TTC549 (cell line): ENCODE measurements around the gene ZFP69B.
"Not testable (repeated sequence)": the region's sequence is repeated elsewhere in the genome, so short reads cannot be mapped to it uniquely, and the experiment has no call there.

Experiments
- FAIRE-seq: peaks from 2 replicates; lab custom pipeline; 2012; peaks lifted over from hg19 to GRCh38; lab: Jason Lieb, UNC

The ZFP69B gene

DNA sequence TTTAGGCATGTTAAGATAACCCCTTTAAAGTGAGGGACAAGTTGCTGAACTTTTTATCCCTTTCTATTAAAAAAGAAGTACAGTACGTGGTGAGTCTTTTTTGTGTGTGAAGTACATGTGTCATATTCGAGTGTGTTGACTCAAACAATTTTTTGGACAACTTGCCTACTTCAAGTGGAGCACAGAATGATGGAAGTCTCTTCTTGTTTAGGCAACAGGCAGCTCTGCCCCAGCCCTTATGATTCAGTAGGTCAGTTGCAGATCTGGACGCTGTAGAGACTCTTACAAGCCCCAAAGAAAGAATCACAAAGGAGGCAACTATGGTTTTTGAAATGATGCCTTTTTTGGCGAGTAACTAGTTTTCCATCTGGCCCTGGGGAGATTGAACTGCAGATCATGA lies 14.4 kb upstream of the ZFP69B start:
- FAIRE-seq: no peak

DNA sequence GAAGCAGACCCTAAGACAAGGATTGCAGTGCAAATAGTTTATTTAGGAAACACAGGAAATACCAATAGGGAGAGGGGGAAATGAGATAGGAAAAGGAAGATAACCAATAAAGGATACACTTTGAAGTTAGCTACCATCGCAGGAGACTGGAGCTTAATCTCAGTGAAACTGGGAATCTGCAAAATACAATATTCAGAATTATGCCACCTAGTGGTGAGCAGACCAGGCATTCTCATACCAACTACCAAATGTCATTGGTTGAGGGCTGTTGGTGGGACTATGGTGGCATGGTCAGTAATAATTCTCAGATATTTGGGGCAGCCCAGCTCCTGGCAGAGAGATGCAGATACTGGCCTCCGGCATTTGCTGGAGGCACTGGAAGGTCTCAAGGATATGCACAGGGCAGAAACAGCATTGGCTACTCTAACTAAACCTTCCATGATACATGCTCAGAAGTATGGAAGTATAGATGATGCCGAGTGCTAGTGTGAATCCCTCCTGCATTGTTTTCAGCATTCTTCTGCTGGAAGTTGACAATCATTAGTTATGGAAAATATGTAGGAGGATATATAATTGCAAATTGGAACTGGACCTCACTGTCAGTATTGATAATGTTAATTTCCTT lies 11.8 kb upstream of the ZFP69B start:
- no peak for FAIRE-seq

DNA sequence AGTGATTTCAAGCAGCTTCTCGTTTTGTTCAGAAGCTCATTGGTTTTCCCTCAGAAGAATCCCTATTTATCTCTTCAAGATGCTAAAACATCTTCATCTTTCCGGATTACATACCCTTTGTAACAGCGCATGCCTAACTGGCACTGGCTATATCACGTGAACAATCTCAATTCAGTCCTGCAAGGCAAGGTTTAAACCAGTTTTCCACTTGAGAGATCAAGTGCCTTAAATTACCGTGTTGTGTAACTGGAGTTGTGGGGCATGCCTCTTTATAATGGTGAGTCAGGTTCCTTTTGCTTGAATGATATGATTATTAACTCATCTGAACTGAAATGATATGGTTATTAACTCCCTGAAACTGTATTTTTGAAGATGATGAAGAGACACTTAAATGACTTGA lies 11.0 kb upstream of the ZFP69B start:
- FAIRE-seq: no peak

DNA sequence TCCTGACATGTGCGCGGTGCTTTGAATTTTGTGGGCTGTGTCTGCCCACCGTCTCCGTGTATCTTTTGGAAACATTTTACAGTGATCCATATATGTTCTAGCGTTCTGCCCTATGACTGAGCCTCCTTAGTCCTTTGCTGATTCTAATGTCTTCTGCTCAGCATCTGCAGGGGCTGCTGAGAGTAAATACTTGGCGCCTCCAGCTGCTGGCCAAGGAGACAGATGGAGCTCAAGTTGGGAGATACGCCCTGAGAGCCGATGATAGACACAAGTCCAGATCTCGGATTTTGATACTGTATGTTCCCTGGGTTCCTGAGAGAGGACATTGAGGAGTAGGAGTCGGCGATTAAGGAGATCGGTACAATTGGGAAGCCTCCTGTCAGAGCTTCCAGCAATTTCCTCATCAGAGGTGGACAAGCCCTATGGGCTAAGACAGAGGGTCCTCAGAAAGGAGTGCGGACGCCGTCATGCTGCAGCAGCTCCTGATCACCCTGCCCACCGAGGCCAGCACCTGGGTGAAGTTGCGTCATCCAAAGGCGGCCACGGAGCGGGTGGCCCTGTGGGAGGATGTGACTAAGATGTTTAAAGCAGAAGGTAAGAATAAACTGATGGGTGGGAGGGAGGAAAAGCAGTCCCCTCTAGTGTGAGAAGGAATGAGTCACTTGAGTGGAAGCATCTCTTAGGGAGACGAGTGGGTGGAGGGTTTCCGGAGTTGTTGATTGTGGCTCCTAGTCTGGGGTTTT lies 390 bp downstream of the ZFP69B start:
- no peak for FAIRE-seq

DNA sequence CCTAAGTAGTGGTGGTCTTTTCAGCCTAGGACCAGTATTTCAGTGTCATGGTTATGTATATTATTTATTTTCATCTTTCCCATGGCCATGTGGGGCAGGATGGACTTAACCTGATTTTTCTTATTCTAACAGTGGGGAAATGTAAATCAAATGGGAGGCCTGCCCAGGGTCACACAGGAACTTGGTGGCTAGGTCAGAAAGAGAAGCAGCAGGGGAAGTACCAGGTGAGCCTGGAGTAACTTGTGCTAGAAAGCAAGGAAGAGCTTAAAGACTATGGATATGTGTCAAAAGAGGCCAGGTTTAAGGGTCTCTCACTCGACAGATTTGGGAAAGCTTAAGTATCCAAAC lies 936 bp downstream of the ZFP69B start:
- no peak for FAIRE-seq

DNA sequence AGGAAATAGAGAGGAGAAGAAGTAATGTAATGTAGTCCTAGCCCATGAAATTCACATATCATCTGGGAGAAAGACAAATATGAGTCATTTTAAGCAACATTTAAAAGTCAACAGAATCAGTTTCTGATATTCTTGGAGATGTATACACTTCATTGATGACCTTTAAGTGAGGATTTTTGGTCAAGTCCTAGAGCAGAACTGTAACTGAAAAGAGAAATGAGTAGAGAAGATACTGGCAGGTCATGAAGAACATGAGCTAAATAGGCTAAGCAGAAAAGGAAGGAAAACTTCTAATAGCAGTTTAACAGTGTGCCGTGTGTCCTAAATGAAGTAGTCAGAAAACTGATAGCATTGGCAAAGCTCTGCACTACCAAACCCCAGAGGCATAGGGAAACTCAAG lies 4.6 kb downstream of the ZFP69B start:
- FAIRE-seq: no peak

DNA sequence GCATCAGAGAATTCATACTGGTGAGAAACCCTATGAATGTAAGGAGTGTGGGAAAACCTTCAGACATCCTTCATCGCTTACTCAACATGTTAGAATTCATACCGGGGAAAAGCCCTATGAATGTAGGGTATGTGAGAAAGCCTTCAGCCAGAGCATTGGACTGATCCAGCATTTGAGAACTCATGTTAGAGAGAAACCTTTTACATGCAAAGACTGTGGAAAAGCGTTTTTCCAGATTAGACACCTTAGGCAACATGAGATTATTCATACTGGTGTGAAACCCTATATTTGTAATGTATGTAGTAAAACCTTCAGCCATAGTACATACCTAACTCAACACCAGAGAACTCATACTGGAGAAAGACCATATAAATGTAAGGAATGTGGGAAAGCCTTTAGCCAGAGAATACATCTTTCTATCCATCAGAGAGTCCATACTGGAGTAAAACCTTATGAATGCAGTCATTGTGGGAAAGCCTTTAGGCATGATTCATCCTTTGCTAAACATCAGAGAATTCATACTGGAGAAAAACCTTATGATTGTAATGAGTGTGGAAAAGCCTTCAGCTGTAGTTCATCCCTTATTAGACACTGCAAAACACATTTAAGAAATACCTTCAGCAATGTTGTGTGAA lies 12.8 kb downstream of the ZFP69B start:
- FAIRE-seq: no peak

DNA sequence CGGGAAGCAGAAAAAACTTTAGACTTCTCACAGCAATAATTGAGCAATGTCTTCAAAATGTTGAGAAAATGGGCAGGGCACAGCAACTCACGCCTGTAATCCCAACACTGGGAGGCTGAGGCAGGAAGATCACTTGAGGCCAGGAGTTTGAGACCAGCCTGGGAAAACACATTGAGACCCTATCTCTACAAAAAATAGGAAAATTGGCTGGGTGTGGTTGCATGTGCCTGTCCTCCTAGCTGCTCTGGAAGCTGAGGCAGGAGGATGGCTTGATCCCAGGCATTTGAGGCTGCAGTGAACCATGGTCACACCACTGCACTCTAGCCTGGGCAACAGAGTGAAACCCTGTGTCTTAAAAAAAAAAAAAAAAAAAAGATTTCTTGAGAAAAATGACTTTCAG lies 19.1 kb downstream of the ZFP69B start:
- no peak for FAIRE-seq

DNA sequence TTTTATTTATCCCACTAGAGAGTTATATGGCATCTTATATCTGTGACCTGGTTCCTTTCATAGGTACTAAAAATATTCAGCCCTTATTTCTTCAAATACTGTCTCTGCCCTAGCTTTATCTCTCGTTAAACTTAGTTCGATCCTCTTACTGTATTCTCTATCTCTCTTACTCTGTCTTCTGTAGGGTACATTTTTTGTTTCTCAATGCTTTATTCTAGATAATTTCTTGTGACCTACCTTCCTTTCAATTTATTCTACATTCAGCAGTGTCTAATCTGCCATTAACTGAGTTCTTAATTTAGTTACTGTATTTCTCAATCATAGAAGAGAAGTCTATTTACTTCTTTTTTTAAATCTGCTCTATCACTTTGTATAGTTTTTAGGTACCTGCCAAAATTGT lies 25.0 kb downstream of the ZFP69B start:
- FAIRE-seq: no peak

DNA sequence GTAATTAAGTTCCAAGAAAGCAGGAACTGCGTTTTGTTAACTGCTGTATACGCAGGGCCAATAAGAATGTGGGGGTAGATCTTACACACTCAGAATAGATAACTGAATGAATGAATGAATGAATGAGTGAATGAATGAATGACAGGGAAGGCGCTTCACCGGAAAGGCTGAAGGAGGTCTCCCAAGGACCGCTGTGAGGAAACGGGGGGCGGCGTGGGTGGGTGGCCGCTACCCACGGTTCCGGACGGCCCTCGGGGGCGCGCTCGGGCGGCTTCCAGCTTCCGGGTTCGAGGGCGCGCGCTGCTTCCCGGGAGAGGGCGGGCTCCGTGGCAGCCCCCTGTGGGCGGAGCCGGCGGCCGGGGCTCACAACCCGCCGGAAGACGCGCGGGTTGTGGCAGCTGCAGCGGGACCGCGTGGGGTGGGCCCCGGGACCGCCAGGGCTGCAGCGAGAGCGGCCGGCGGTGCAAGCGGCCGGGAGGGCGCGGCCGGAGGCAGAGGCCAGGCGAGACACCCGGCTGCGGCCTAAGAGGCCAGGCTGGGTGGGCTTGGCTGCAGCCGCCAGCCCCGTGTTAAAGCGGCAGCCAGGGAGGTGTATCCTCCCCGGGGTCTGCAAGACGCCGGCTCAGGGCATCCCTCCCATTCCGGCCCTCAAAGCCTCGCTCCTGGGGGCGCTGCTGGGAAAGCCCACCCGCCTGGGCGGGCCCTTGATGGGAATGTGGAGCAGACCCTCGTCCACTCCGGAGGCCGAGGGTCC lies 26.8 kb downstream of the ZFP69B start, which contains the start of gene ZFP69:
Gene ZFP69, plus strand, starts transcription at position 367 of the 754 bp plus-strand sequence. CDS start 2,072 bp downstream, outside the sequence.
- FAIRE-seq: no peak

DNA sequence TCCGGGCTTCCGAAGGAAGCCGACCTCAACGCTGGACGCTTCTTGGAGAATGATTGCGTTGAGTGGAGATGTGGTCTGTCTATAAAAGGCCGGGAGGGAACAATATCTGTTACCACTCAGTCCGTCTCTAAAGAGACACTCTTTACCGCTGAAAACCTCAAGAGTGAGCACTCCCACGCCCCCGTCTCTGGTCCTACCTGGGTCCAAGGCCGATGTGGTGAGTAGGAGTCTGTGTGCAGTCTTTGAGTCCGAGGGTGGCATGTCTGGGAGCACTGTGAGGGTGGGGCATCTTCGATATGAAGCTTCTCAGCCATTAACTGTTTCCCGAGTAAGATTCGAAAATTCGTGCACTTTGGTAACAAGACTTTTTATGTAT lies 27.4 kb downstream of the ZFP69B start:
- FAIRE-seq: no peak

DNA sequence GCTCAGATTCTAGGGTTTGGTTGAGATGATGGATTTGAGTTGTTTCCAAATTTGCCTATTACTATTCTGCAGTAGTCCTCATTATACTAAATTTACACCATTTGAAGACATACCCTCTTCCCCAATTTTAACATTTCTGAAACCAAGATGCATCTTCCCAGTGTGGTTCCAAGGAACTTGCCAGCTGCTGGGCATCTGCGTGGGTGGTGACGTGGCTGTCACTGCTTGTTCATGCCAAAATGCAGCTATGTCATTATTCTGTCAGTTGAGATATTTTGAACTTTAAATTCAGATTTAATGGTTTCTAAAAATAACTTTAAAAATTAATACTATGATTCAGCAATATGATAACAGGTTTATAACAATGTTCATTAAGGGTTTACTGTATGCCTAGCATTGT lies 28.0 kb downstream of the ZFP69B start:
- no peak for FAIRE-seq

DNA sequence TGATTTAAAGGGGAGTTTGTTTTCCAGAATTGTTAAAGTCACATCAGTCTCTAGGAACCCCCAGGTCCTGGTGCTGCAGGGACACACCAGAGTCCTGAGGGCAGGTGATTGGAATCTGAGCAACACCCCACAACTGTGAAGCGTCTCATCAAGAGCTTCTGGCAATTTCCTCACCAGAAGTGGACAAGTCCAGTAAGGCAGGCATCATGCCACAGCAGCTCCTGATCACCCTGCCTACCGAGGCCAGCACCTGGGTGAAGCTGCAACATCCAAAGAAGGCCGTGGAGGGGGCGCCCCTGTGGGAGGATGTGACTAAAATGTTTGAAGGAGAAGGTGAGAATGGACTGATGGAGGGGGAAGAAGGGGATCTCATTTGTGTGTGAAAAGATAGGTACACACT lies 28.9 kb downstream of the ZFP69B start:
- no peak for FAIRE-seq

DNA sequence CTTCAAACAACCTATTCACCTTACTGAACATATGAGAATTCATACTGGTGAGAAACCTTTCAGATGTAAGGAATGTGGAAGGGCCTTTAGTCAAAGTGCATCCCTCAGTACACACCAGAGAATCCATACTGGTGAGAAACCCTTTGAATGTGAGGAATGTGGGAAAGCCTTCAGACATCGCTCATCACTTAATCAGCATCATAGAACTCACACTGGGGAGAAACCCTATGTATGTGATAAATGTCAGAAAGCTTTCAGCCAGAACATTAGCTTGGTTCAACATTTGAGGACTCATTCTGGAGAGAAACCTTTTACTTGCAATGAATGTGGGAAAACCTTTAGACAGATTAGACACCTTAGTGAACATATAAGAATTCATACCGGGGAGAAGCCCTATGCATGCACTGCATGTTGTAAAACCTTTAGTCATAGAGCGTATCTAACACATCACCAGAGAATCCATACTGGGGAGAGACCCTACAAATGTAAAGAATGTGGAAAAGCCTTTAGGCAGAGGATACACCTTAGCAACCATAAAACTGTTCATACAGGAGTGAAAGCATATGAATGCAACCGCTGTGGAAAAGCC lies 45.1 kb downstream of the ZFP69B start:
- FAIRE-seq: no peak

DNA sequence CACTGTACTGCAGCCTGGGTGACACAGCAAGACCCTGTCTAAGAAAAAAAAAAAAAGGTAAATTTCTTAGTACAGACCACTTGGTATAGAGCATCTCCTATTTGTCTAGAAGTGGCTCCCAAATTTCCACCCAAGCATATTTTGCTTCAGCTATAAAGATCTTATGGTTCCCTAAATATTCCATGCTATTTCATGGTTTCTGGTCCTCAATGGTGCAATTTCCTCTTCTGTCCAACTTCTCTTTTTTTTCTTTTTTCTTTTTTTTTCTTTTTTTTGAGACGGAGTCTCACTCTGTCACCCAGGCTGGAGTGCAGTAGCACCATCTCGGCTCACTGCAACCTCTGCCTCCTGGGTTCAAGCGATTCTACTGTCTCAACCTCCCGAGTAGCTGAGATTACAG lies 52.4 kb downstream of the ZFP69B start:
- not testable (repeated sequence) for FAIRE-seq

DNA sequence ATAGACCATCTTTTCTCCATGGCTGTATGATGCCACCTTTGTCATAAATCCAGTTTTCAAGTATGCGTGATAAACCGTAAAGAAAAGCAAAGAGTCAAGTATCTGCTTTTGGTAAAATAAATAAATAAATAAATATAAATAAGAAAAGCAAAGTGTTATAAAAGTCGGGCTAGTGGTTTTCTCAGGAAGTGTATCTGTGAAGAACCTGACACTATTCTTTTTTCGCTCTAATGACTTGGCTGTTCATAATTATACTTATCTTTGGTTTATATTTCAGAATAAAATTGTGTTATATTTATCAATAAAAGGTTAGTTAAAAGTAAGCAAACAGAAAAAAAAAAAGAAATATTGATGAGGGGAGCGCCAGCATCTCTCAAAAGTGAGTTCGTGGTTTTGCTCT lies 57.7 kb downstream of the ZFP69B start:
- no peak for FAIRE-seq

DNA sequence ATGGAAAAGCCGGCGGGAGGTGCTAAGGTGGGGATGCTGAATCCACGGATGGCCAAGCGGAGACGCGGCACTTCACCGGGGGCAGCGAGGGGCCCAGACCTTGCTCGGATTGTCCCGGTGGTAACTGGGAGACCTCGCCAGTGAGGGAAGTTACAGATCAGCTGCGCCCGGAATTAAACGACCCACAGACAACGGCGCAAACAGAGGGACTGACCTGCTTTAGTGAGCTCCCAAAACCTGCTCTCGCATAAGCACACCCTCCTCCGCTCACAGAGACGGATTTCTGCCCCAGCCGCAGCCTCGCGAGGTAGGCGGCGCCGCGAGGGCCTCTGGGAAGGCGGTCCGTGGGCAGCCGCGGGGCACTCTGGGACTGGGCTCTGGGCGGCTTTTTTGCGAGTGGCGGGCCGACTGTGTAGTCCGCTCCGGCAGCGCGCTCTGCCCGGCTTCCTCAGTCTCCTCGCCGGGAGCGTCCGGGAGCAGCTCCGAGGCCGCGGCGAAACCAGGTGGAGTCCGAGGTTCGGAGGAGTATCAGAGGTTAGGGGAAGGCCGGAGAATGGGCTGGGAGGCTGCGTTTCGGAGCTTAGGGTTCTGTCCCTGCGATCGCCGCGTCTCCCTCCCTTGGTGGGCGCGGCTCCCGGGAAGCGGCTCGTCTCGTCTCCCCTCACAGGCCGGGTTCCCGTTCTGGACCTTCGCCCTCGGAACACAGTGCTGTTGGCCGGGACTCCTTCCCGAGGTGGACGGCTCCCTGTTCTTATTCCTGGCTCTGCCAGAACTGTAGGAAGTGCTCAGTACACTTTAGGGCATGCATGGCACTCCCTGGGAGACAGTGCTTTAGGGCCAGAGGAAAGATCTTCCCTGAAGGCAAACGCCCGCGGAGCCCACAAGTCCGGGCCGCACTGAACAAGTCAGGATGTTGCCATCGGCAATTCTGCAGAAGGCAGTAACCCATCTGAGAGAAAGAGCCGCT lies 58.4 kb downstream of the ZFP69B start, which contains the start of gene EXO5:
Gene EXO5, plus strand, starts transcription at position 393 of the 967 bp plus-strand sequence. CDS start 5,778 bp downstream, outside the sequence.
- FAIRE-seq: no peak
